ENCODE measurements around the gene COA8.

DNA sequence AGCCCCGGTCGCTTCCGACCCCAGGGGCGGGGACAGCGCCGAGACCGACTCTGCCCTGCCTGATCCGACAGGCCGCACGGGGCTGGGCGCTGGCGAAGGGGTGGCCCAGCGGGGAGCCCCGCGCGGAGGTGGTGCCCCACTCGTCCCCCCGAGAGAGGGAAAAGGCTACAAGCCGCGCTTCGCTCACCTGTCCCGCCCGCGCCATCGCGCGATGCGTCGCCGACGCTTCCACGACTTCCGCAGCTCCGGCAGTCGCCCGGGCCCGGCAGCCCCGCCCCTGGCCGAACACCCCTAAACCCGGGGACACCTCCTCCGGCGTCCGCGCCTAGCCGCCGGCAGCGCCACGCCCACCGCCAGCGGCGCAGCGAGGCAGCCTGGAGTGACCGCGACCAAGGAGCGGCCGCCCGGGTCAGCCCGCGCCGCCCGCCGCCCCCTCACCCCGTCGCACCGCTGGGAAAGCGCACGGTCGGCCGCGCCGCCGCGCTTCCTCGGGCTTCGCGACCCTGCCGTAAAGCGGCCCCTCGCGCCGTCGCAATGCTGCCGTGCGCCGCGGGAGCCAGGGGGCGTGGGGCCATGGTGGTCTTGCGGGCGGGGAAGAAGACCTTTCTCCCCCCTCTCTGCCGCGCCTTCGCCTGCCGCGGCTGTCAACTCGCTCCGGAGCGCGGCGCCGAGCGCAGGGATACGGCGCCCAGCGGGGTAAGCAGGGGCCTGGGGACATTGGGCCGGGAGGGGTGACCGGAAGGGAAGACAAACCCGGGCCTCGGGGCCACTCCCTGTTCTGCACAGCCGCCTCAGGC lies at the start of gene COA8, which contains the start of gene BAG5:
- TF ChIP-seq, protein P1, sequence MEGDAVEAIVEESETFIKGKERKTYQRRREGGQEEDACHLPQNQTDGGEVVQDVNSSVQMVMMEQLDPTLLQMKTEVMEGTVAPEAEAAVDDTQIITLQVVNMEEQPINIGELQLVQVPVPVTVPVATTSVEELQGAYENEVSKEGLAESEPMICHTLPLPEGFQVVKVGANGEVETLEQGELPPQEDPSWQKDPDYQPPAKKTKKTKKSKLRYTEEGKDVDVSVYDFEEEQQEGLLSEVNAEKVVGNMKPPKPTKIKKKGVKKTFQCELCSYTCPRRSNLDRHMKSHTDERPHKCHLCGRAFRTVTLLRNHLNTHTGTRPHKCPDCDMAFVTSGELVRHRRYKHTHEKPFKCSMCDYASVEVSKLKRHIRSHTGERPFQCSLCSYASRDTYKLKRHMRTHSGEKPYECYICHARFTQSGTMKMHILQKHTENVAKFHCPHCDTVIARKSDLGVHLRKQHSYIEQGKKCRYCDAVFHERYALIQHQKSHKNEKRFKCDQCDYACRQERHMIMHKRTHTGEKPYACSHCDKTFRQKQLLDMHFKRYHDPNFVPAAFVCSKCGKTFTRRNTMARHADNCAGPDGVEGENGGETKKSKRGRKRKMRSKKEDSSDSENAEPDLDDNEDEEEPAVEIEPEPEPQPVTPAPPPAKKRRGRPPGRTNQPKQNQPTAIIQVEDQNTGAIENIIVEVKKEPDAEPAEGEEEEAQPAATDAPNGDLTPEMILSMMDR (IDR thresholded peaks at IDR 0.05), result 0 out of 2 replicates have a peak, but pooled peaks have one; percentile 6
- TF ChIP-seq IRF3 (IDR thresholded peaks at IDR 0.05; ENCODE audit: low read depth, low read length), result no peak
- TF ChIP-seq EZH2phosphoT487 (IDR thresholded peaks at IDR 0.05; ENCODE audit: borderline replicate concordance, low read depth), result no peak
